K562 (cell line): ENCODE data around the gene DAPK1. TPM values are rescaled to one million over a fixed set of nuclear protein-coding genes. Genes with fewer than 3 reads are reported as not detected.

Source experiments
- ATAC-seq: fragments of 200-7000 bp; cut with Tn5 transposase; 3 replicates; pipeline ENCODE4 v1.9.1; 2020; ENCODE audit warnings: moderate library complexity
- BruUV-seq: library from RNA; stranded (reverse); fragments of 400-500 nt; replicated peaks from 2 replicates; lab custom pipeline; 2021; lab: Mats Ljungman, UMichigan
- CTCF ChIA-PET: fragments of 300-600 bp; formaldehyde crosslinking; extraction: SDS; loops from one replicate; lab custom pipeline; 2021; ENCODE audit warnings: low intra/inter-chr PET ratio; lab: Yijun Ruan, JAX
- POLR2A ChIA-PET: fragments of 300-600, 350-650 bp; sonication (Branson Sonifier 250); formaldehyde crosslinking; extraction: SDS; loops from one replicate; lab custom pipeline; 2021; ENCODE audit warnings: antibody characterized with exemption, inconsistent platforms; lab: Yijun Ruan, JAX
- DNase-seq, 4 experiments: peaks; one replicate each; pipeline versions ENCODE4 v3.0.0 to v3.0.0-alpha.2; 2011 to 2018; ENCODE audit warnings: low spot score in 3 of 4, mixed read lengths in 3 of 4; ENCODE audit errors: extremely low read depth in 1 of 4
- FAIRE-seq: peaks from 2 replicates; lab custom pipeline; 2011; peaks lifted over from hg19 to GRCh38; lab: Jason Lieb, UNC
- H2AFZ ChIP-seq: 2 replicates; pipeline ENCODE4 v1.6.0; 2011; ENCODE audit warnings: low read depth, low read length, control low read depth, inconsistent platforms
- H3K27ac ChIP-seq: fragments of 200-600 bp; 3 replicates; pipeline ENCODE4 v1.8.0; 2011; ENCODE audit warnings: low read depth, mild to moderate bottlenecking, control low read depth, inconsistent platforms, low read length, moderate library complexity, mixed read lengths; ENCODE audit errors: extremely low read depth
- H3K27me3 ChIP-seq, 2 experiments: fragments of 300-600 bp in 1 of 2; 2 replicates in 1 of 2; 3 replicates in 1 of 2; pipeline versions ENCODE4 v1.6.0 to v1.8.0; 2011; ENCODE audit warnings: inconsistent platforms in 2 of 2, low read length in 2 of 2, mild to moderate bottlenecking in 1 of 2, mixed read lengths in 1 of 2, moderate library complexity in 1 of 2; ENCODE audit not compliant: control insufficient read depth in 2 of 2, insufficient read depth in 2 of 2
- H3K36me3 ChIP-seq: fragments of 300-600 bp; 3 replicates; pipeline ENCODE4 v1.8.0; 2011; ENCODE audit warnings: mild to moderate bottlenecking, low read length, inconsistent platforms; ENCODE audit not compliant: control insufficient read depth, insufficient read depth
- H3K4me1 ChIP-seq, 2 experiments: fragments of 200-600 bp in 1 of 2; replicated peaks in 1 of 2; 2 replicates in 1 of 2; 3 replicates in 1 of 2; pipeline versions ENCODE4 v1.5.1 to v1.8.0; 2011; ENCODE audit warnings: inconsistent platforms in 2 of 2, low read length in 2 of 2, mild to moderate bottlenecking in 1 of 2, mixed read lengths in 1 of 2, moderate library complexity in 1 of 2; ENCODE audit not compliant: control insufficient read depth in 2 of 2, insufficient read depth in 2 of 2
- H3K4me2 ChIP-seq: 2 replicates; pipeline ENCODE4 v1.6.1; 2011; ENCODE audit warnings: low read length, control low read depth, inconsistent platforms, mixed read lengths; ENCODE audit not compliant: insufficient read depth
- H3K4me3 ChIP-seq: fragments of 200-600 bp; sonication (generic), shearing (Covaris generic); 2 replicates; pipeline ENCODE4 v1.5.1; 2016; ENCODE audit warnings: control low read depth, inconsistent platforms
- H3K79me2 ChIP-seq: fragments of 200-600 bp; 3 replicates; pipeline ENCODE4 v1.8.0; 2011; ENCODE audit warnings: low read length, inconsistent platforms; ENCODE audit not compliant: control insufficient read depth, insufficient read depth
- H3K9ac ChIP-seq, 2 experiments: 2 replicates each; pipeline versions ENCODE4 v1.6.0 to v1.6.1; 2011; ENCODE audit warnings: low read depth in 2 of 2, low read length in 2 of 2, control low read depth in 1 of 2, inconsistent platforms in 1 of 2, mild to moderate bottlenecking in 1 of 2, mixed read lengths in 1 of 2; ENCODE audit not compliant: insufficient read depth in 1 of 2
- H3K9me1 ChIP-seq: one replicate; pipeline ENCODE4 v1.6.0; 2011; ENCODE audit warnings: inconsistent platforms, mild to moderate bottlenecking, low read length, moderate library complexity; ENCODE audit not compliant: control insufficient read depth, insufficient read depth
- H3K9me3 ChIP-seq: replicated peaks from 2 replicates; pipeline ENCODE4 v1.5.1; 2011; ENCODE audit warnings: low read depth, low read length, inconsistent platforms; ENCODE audit not compliant: control insufficient read depth, insufficient read depth
- H4K20me1 ChIP-seq: replicated peaks from 2 replicates; pipeline ENCODE4 v1.6.1; 2011; ENCODE audit warnings: low read length, inconsistent platforms, mixed read lengths; ENCODE audit not compliant: control insufficient read depth, insufficient read depth
- COPS2 ChIP-seq: fragments of 450-650 bp; conservative IDR thresholded peaks from 2 replicates; pipeline ENCODE4 v1.6.1; 2016; ENCODE audit warnings: mild to moderate bottlenecking, moderate library complexity
- ELF2 ChIP-seq: fragments of 250-450 bp; sonication (Bioruptor Pico); IDR thresholded peaks from 2 replicates; pipeline ENCODE4 v1.5.0; 2021; ENCODE audit warnings: mild to moderate bottlenecking
- POLR3A ChIP-seq: IDR thresholded peaks from 2 replicates; pipeline ENCODE4 v1.6.1; 2011; ENCODE audit warnings: borderline replicate concordance, mild to moderate bottlenecking, moderate library complexity; ENCODE audit not compliant: insufficient read length, insufficient read depth; ENCODE audit errors: extremely low read depth
- SRSF3 ChIP-seq: fragments of 200-400 bp; formaldehyde crosslinking; IDR thresholded peaks from 2 replicates; pipeline ENCODE4 v1.6.1; 2016; ENCODE audit warnings: mild to moderate bottlenecking, low read length, moderate library complexity; ENCODE audit not compliant: insufficient read depth
- ZEB2 ChIP-seq: fragments of 450-650 bp; IDR thresholded peaks from 2 replicates; pipeline ENCODE4 v1.6.1; 2016
- ZNF239 ChIP-seq: fragments of 250-450 bp; sonication (Bioruptor Pico); IDR thresholded peaks from 2 replicates; pipeline ENCODE4 v1.4.0; 2020; ENCODE audit warnings: mild to moderate bottlenecking
- ZNF311 ChIP-seq: fragments of 250-450 bp; sonication (Bioruptor Pico); IDR thresholded peaks from 2 replicates; pipeline ENCODE4 v1.4.0; 2020; ENCODE audit warnings: mild to moderate bottlenecking, moderate library complexity
- ZNF584 ChIP-seq: fragments of 200-800 bp; sonication (Bioruptor generic); IDR thresholded peaks from 2 replicates; pipeline ENCODE4 v1.6.1; 2016; ENCODE audit warnings: low read depth, mild to moderate bottlenecking, missing genetic modification characterization, missing compliant biosample characterization
- ZNF778 ChIP-seq: fragments of 450-650 bp; formaldehyde crosslinking; IDR thresholded peaks from 2 replicates; pipeline ENCODE4 v1.4.0; 2020; ENCODE audit warnings: mild to moderate bottlenecking, moderate library complexity
- ZNF785 ChIP-seq: fragments of 250-450 bp; sonication (Bioruptor Pico); IDR thresholded peaks from 2 replicates; pipeline ENCODE4 v1.4.0; 2020; ENCODE audit warnings: mild to moderate bottlenecking
- WGBS: fragments of 100-300 bp; shearing (Covaris generic); methylation state at CpG from one replicate; pipeline ENCODE4 v1.1.6; 2016; ENCODE audit warnings: low coverage, mixed read lengths; ENCODE audit not compliant: insufficient coverage; ENCODE audit errors: missing lambda C conversion rate; 5-methylcytosine and 5-hydroxymethylcytosine counted together
- in situ Hi-C: fragments of 300-500 bp; cut with MboI; formaldehyde crosslinking; loops from 4 replicates; pipeline ENCODE4 v1.15.0; 2018; ENCODE audit warnings: inconsistent platforms, mixed read lengths
- intact Hi-C: fragments of 100-400 bp; cut with micrococcal nuclease; formaldehyde crosslinking; loops from 2 replicates; pipeline ENCODE4 v1.14.2; 2022
- polyA plus RNA-seq, 8 experiments: library from polyadenylated mRNA; depleted of rRNA in 4 of 8; stranded (reverse) in 5 of 8; unstranded in 3 of 8; fragments of >200 nt; fragmentation: Nextera tagmentation in 2 of 8; fragmentation: Illumina TruSeq in 1 of 8; extraction: Ambion mirVana in 2 of 8; extraction: Trizol in 1 of 8; gene quantifications; 2 replicates each; pipeline versions ENCODE4 v1.2.1 to v1.2.3, GENCODE V29; 2011 to 2014; ENCODE audit warnings: inconsistent platforms in 1 of 8, missing spikeins in 1 of 8
- total RNA-seq, 7 experiments: library from RNA; depleted of rRNA in 6 of 7; stranded (reverse); fragments of >200 nt in 6 of 7; fragmentation: Illumina TruSeq in 2 of 7; extraction: Trizol in 2 of 7; gene quantifications; 2 replicates each; pipeline versions ENCODE4 v1.2.1 to v1.2.3, GENCODE V29; 2011 to 2021; ENCODE audit warnings: low replicate concordance in 1 of 7
- TF ChIP-seq, protein P1 (sequence below): sonication (generic); IDR thresholded peaks from 2 replicates; pipeline ENCODE4 v1.6.1; 2016
- TF ChIP-seq, protein P2 (sequence below): fragments of 450-650 bp; formaldehyde crosslinking; IDR thresholded peaks from 2 replicates; pipeline ENCODE4 v1.4.0; 2022; ENCODE audit warnings: missing genetic modification characterization
- TF ChIP-seq, protein P3 (sequence below): IDR thresholded peaks from 2 replicates; pipeline ENCODE4 v1.6.1; 2012; ENCODE audit warnings: low read depth, low read length, improper control_type of control experiment, borderline replicate concordance
- TF ChIP-seq, protein P4 (sequence below): fragments of 250-450 bp; sonication (Bioruptor Pico); IDR thresholded peaks from 2 replicates; pipeline ENCODE4 v1.4.0; 2020; ENCODE audit warnings: mild to moderate bottlenecking
- TF ChIP-seq, protein P5 (sequence below): fragments of 250-450 bp; sonication (Bioruptor Pico); IDR thresholded peaks from 2 replicates; pipeline ENCODE4 v1.8.0; 2021; ENCODE audit warnings: mild to moderate bottlenecking, moderate library complexity

Gene DAPK1
- total and polyA plus RNA-seq, 9 of the 15 experiments (the other 6 are each of a cell fraction or from before 2014, with no cell fraction given) = 1.7 to 26.4 (median 15.8) TPM

DNA sequence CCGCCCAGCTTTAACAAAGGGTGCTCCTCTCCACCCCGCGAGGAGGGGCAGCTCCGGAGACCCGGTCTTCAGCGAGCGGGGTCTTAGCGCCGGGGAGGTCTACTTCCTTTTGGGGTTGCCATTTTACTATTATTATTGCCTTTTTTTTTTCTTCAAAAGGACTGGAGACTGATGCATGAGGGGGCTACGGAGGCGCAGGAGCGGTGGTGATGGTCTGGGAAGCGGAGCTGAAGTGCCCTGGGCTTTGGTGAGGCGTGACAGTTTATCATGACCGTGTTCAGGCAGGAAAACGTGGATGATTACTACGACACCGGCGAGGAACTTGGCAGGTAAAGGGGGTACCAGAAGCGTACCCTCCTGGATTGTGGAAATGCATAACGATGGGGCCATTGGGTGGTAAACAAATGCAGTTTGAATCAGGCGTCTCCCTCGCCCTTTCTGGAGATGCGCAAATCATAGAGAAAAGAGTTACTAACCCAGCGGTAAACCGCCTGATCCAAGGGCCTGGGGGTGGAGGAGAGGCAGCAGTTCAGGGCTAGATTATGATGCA is 1.2 kb downstream of the DAPK1 start:
- peak overlapping the region; percentile 43 for H3K27ac ChIP-seq
- peak overlapping the region; percentile 80 for H2AFZ ChIP-seq
- POLR2A ChIA-PET = interaction anchor here (0.9 to 1.9 kb wide), 6 partner anchors 9 to 160 kb away, joined by 3 to 9 read pairs (median 4); no protein-coding TSS in a partner anchor
- FAIRE-seq (peak; percentile 76), DNase-seq (peak in 2 of 4 experiments; percentile 23 to 33), ATAC-seq (peak; percentile 10; the same call in 2 of the 3 replicates)
- peaks cover 55% of the 10 kb centered on the region for H3K79me2 ChIP-seq
- no peaks in the 10 kb centered on the region for H3K9me3 ChIP-seq
- H3K9ac ChIP-seq = peak overlapping the region; percentile 68 to 94
- TSS peak; percentile 42 for BruUV-seq
- H3K4me1 ChIP-seq = peaks cover 18 to 25% of the 10 kb centered on the region in 2 experiments; a peak in 4 of 5 replicates
- 4% methylated on average over 18 of the region's 26 CpGs for WGBS
- in situ Hi-C loops (no loop called here), intact Hi-C loops (loop anchor here (2.0 to 10.0 kb wide), 2 partner anchors 162 to 166 kb away; no protein-coding TSS in a partner anchor)
- H3K9me1 ChIP-seq = no peaks in the 10 kb centered on the region
- peak overlapping the region; percentile 89 for H3K4me2 ChIP-seq
- H3K4me3 ChIP-seq = peak overlapping the region; percentile 50
- H3K36me3 ChIP-seq = peaks cover 32% of the 10 kb centered on the region; the same call in 1 of the 3 replicates
- CTCF ChIA-PET = no interaction called here
- TF ChIP-seq ZNF239 (CRISPR knock-in tag) = no peak
- TF ChIP-seq, protein P1, sequence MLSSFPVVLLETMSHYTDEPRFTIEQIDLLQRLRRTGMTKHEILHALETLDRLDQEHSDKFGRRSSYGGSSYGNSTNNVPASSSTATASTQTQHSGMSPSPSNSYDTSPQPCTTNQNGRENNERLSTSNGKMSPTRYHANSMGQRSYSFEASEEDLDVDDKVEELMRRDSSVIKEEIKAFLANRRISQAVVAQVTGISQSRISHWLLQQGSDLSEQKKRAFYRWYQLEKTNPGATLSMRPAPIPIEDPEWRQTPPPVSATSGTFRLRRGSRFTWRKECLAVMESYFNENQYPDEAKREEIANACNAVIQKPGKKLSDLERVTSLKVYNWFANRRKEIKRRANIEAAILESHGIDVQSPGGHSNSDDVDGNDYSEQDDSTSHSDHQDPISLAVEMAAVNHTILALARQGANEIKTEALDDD = no peak
- TF ChIP-seq, protein P2, sequence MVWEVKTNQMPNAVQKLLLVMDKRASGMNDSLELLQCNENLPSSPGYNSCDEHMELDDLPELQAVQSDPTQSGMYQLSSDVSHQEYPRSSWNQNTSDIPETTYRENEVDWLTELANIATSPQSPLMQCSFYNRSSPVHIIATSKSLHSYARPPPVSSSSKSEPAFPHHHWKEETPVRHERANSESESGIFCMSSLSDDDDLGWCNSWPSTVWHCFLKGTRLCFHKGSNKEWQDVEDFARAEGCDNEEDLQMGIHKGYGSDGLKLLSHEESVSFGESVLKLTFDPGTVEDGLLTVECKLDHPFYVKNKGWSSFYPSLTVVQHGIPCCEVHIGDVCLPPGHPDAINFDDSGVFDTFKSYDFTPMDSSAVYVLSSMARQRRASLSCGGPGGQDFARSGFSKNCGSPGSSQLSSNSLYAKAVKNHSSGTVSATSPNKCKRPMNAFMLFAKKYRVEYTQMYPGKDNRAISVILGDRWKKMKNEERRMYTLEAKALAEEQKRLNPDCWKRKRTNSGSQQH (CRISPR knock-in tag) = no peak
- no peak for TF ChIP-seq SRSF3
- no peak for TF ChIP-seq COPS2
- TF ChIP-seq POLR3A = no peak
- TF ChIP-seq ZNF778 (CRISPR knock-in tag) = no peak
- TF ChIP-seq, protein P3, sequence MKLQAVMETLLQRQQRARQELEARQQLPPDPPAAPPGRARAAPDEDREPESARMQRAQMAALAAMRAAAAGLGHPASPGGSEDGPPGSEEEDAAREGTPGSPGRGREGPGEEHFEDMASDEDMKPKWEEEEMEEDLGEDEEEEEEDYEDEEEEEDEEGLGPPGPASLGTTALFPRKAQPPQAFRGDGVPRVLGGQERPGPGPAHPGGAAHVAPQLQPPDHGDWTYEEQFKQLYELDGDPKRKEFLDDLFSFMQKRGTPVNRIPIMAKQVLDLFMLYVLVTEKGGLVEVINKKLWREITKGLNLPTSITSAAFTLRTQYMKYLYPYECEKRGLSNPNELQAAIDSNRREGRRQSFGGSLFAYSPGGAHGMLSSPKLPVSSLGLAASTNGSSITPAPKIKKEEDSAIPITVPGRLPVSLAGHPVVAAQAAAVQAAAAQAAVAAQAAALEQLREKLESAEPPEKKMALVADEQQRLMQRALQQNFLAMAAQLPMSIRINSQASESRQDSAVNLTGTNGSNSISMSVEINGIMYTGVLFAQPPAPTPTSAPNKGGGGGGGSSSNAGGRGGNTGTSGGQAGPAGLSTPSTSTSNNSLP = no peak
- TF ChIP-seq ELF2 (CRISPR knock-in tag) = no peak
- TF ChIP-seq ZNF785 (CRISPR knock-in tag) = no peak
- TF ChIP-seq ZEB2 = no peak
- TF ChIP-seq, protein P4, sequence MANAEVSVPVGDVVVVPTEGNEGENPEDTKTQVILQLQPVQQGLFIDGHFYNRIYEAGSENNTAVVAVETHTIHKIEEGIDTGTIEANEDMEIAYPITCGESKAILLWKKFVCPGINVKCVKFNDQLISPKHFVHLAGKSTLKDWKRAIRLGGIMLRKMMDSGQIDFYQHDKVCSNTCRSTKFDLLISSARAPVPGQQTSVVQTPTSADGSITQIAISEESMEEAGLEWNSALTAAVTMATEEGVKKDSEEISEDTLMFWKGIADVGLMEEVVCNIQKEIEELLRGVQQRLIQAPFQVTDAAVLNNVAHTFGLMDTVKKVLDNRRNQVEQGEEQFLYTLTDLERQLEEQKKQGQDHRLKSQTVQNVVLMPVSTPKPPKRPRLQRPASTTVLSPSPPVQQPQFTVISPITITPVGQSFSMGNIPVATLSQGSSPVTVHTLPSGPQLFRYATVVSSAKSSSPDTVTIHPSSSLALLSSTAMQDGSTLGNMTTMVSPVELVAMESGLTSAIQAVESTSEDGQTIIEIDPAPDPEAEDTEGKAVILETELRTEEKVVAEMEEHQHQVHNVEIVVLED = no peak
- no peak for TF ChIP-seq ZNF584 (CRISPR knock-in tag)
- no peak for TF ChIP-seq ZNF311
- TF ChIP-seq, protein P5, sequence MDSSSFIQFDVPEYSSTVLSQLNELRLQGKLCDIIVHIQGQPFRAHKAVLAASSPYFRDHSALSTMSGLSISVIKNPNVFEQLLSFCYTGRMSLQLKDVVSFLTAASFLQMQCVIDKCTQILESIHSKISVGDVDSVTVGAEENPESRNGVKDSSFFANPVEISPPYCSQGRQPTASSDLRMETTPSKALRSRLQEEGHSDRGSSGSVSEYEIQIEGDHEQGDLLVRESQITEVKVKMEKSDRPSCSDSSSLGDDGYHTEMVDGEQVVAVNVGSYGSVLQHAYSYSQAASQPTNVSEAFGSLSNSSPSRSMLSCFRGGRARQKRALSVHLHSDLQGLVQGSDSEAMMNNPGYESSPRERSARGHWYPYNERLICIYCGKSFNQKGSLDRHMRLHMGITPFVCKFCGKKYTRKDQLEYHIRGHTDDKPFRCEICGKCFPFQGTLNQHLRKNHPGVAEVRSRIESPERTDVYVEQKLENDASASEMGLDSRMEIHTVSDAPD (CRISPR knock-in tag) = no peak
- no peaks in the 10 kb centered on the region for H3K27me3 ChIP-seq
- H4K20me1 ChIP-seq = no peaks in the 10 kb centered on the region
